Esophagus squamous epithelium (tissue), 5 donors: ENCODE data around the gene ABHD15. TPM values are rescaled to one million over a fixed set of nuclear protein-coding genes. Genes with fewer than 3 reads are reported as not detected.

Experiments used
- DNase-seq: peaks from one replicate; lab custom pipeline; 2025; lab: John Stamatoyannopoulos, UW
- H3K27ac ChIP-seq, 4 donors: fragments of 200-600 bp; sonication (generic); one replicate each; pipeline ENCODE4 v1.5.1; 2016 to 2019; ENCODE audit warnings: mild to moderate bottlenecking in 1 of 4
- H3K27me3 ChIP-seq, 4 donors: fragments of 200-600 bp; sonication (generic); 1 replicate in 3 of 4; 2 replicates in 1 of 4; pipeline versions ENCODE4 v1.5.1 to v1.6.0; 2017 to 2021; ENCODE audit warnings: antibody characterized with exemption in 1 of 4
- H3K36me3 ChIP-seq, 3 donors: fragments of 200-600 bp; sonication (generic); one replicate each; pipeline ENCODE4 v1.5.1; 2016 to 2019
- H3K4me1 ChIP-seq, 3 donors: fragments of 200-600 bp; sonication (generic); one replicate each; pipeline ENCODE4 v1.5.1; 2017 to 2019
- H3K4me3 ChIP-seq, 4 donors: fragments of 200-600 bp; sonication (generic); 1 replicate in 3 of 4; 2 replicates in 1 of 4; pipeline ENCODE4 v1.5.1; 2016 to 2019; ENCODE audit warnings: mild to moderate bottlenecking in 2 of 4, moderate library complexity in 1 of 4
- H3K9me3 ChIP-seq, 3 donors: fragments of 200-600 bp; sonication (generic); one replicate each; pipeline ENCODE4 v1.5.1; 2016 to 2019
- POLR2A ChIP-seq, 4 donors: fragments of 450-650 bp; IDR thresholded peaks; one replicate each; pipeline ENCODE4 v1.6.1; 2017; ENCODE audit warnings: antibody characterized with exemption in 4 of 4, mild to moderate bottlenecking in 4 of 4, moderate library complexity in 3 of 4
- WGBS, 2 donors: methylation state at CpG; one replicate each; pipeline ENCODE4 v1.1.5; 2018; 5-methylcytosine and 5-hydroxymethylcytosine counted together
- intact Hi-C: fragments of 100-400 bp; cut with DNase I; formaldehyde crosslinking; loops from one replicate; pipeline ENCODE4 v1.15.0; 2022
- total RNA-seq, 4 donors: library from RNA; depleted of rRNA; stranded (reverse); fragments of >200 nt; gene quantifications; one replicate each; pipeline ENCODE4 v1.1.0, GENCODE V29; 2016
- TF ChIP-seq, protein P1 (sequence below), 6 experiments: fragments of 450-650 bp in 4 of 6; fragments of 200-600 bp in 2 of 6; sonication (generic) in 2 of 6; IDR thresholded peaks; one replicate each; pipeline ENCODE4 v1.5.1; 2016 to 2019; ENCODE audit warnings: antibody characterized with exemption in 6 of 6, mild to moderate bottlenecking in 4 of 6, moderate library complexity in 4 of 6
- donor health status: DM: yes; HTN: yes; CAD: no.

Gene ABHD15
- total RNA-seq, 4 donors from 2014 or later: 4.3 to 7.2 (median 5.4) TPM

DNA sequence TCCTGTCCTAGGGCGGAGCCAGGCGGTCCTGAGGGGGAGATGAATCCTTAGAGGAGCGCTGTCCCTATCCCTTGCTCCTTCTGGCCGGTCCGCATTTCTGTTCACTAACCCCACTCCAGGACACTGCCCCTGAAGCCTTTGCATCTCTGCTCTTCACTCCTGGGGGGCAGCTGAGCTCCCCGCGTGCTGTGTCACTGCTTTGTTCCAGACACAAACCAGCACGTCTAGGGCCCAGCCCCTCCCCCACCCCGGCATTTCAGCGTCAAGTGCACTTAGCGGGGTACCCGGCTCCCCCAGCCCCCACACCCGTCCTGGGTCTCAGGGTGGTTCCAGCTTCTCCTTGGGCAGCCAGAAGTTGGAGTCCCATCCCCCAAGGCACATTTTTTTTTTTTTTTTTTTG lies 47.0 kb upstream of the ABHD15 start:
- 0 to 42% methylated on average over 1 to 12 of the region's 13 CpGs for WGBS, 2 donors
- Histone ChIP-seq H3K27ac (no peak overlapping the region), H3K9me3 (no peaks in the 10 kb centered on the region), H3K36me3 (peaks cover 0 to 4% (median 0%) of the 10 kb centered on the region in 3 donors), H3K27me3 (peaks cover 0 to 28% (median 0%) of the 10 kb centered on the region in 4 donors), H3K4me1 (peaks cover 46 to 62% (median 57%) of the 10 kb centered on the region in 3 donors), H3K4me3 (peak overlapping the region in 3 of 4 donors; percentile 13 to 57 (median 32))
- DNase-seq: no peak
- intact Hi-C loops: loop anchor here (10.0 kb wide), 1 partner anchor 161 kb away; no protein-coding TSS in a partner anchor
- TF ChIP-seq, protein P1, sequence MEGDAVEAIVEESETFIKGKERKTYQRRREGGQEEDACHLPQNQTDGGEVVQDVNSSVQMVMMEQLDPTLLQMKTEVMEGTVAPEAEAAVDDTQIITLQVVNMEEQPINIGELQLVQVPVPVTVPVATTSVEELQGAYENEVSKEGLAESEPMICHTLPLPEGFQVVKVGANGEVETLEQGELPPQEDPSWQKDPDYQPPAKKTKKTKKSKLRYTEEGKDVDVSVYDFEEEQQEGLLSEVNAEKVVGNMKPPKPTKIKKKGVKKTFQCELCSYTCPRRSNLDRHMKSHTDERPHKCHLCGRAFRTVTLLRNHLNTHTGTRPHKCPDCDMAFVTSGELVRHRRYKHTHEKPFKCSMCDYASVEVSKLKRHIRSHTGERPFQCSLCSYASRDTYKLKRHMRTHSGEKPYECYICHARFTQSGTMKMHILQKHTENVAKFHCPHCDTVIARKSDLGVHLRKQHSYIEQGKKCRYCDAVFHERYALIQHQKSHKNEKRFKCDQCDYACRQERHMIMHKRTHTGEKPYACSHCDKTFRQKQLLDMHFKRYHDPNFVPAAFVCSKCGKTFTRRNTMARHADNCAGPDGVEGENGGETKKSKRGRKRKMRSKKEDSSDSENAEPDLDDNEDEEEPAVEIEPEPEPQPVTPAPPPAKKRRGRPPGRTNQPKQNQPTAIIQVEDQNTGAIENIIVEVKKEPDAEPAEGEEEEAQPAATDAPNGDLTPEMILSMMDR (IDR thresholded peaks at IDR 0.05): no peak
- no peak for TF ChIP-seq POLR2A (IDR thresholded peaks at IDR 0.05)

DNA sequence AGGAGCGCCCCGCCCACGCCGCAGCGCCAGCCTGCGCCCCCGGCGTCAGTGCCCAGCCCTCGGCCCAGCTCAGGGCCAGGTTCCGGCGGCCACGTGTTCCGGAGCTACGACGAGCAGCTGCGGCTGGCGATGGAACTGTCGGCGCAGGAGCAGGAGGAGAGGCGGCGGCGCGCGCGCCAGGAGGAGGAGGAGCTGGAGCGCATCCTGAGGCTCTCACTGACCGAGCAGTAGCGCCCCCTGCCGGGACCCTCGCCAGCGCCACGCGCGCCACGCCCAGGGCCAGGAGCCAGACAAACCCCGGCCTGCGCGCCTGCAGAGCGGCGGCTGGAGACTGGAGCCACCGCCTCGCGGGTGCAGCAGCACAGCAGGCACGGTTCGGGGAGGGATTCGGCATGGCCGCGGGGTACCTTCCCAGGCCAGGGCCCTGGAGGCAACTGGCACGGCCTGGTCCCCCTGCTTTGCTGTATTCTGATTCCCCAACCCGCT lies 46.6 kb upstream of the ABHD15 start:
- 40% methylated on average over 1 of the region's 50 CpGs; no CpG with 5 or more reads in 1 of the 2 donors for WGBS, 2 donors
- peak; percentile 59 for DNase-seq
- H3K27me3 ChIP-seq: peaks cover 0 to 23% (median 0%) of the 10 kb centered on the region in 4 donors
- peaks cover 46 to 58% (median 54%) of the 10 kb centered on the region in 3 donors for H3K4me1 ChIP-seq
- peak overlapping the region in 2 of 4 donors; percentile 38 to 60 for H3K27ac ChIP-seq
- H3K9me3 ChIP-seq: no peaks in the 10 kb centered on the region
- H3K4me3 ChIP-seq: peak overlapping the region in 3 of 4 donors; percentile 13 to 57 (median 32)
- intact Hi-C loops: loop anchor here (10.0 kb wide), 1 partner anchor 161 kb away; no protein-coding TSS in a partner anchor
- H3K36me3 ChIP-seq: peaks cover 0 to 4% (median 0%) of the 10 kb centered on the region in 3 donors
- TF ChIP-seq POLR2A (IDR thresholded peaks at IDR 0.05): no peak
- TF ChIP-seq, protein P1 (IDR thresholded peaks at IDR 0.05): peak; percentile 72 to 93 (median 88)

DNA sequence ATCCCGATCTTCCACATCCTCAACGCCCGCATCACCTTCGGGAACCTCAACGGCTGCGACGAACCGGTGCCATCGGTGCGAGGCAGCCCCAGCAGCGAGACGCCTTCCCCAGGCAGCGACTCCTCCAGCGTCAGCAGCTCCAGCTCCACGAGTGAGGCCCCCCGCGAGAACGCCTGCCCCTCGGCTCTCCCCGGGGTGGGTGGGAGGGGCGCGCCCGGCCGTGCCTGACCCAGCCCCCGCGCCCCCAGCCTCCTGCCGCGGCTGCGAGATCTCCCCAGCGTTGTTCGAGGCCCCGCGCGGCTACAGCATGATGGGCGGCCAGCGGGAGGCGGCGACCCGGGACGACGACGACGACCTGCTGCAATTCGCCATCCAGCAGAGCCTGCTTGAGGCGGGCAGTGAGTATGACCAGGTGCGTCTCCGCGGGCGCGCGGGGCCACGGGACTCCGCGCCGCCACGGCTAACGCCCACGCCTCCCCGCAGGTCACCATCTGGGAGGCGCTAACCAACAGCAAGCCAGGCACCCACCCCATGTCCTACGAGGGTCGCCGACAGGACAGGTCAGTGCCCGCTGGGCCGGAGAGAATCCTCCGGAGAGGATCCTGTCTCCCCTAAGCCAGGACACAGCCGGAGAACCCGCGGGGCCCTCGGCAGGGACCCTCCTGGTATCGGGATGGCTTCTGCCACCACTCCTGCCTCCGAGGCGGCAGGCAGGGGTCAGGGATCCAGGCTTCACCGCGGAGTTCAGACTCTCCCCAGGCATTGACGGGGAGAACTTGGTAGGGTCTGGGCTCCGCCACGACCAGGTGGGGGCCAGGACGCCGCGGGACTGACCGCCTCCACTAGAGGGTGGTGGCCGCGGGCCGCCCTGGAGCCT lies 45.8 kb upstream of the ABHD15 start:
- no CpG with 5 or more reads among the region's 85 CpGs for WGBS, 2 donors
- TF ChIP-seq POLR2A (IDR thresholded peaks at IDR 0.05): no peak
- TF ChIP-seq, protein P1 (IDR thresholded peaks at IDR 0.05): no peak
- Histone ChIP-seq H3K27me3 (peaks cover 0 to 22% (median 0%) of the 10 kb centered on the region in 4 donors), H3K9me3 (no peaks in the 10 kb centered on the region), H3K4me3 (peak overlapping the region in 2 of 4 donors; percentile 32 to 57), H3K36me3 (peaks cover 0 to 4% (median 0%) of the 10 kb centered on the region in 3 donors), H3K27ac (peak overlapping the region in 2 of 4 donors; percentile 38 to 60), H3K4me1 (peaks cover 41 to 50% (median 48%) of the 10 kb centered on the region in 3 donors)
- intact Hi-C loops: loop anchor here (10.0 kb wide), 1 partner anchor 162 kb away; no protein-coding TSS in a partner anchor
- no peak for DNase-seq

DNA sequence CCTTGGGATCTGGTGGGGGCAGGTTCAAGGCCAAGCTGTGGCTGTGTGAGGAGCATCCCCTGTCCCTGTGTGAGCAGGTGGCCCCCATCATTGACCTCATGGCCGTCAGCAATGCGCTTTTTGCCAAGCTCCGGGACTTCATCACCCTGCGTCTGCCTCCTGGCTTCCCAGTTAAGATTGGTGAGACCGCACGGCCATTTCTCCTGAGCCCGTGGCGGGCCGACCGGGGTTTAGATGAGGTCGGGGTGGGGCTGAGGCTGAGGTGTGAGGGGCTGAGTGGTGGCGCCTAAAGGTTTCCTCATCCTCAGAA lies 45.2 kb upstream of the ABHD15 start:
- peaks cover 0 to 4% (median 0%) of the 10 kb centered on the region in 3 donors for H3K36me3 ChIP-seq
- no peak for DNase-seq
- intact Hi-C loops: loop anchor here (10.0 kb wide), 1 partner anchor 163 kb away; no protein-coding TSS in a partner anchor
- WGBS, 2 donors: 96% methylated on average over 4 of the region's 12 CpGs; no CpG with 5 or more reads in 1 of the 2 donors
- no peaks in the 10 kb centered on the region for H3K9me3 ChIP-seq
- no peak overlapping the region for H3K4me3 ChIP-seq
- peaks cover 0 to 19% (median 0%) of the 10 kb centered on the region in 4 donors for H3K27me3 ChIP-seq
- H3K4me1 ChIP-seq: peaks cover 35 to 44% (median 42%) of the 10 kb centered on the region in 3 donors
- TF ChIP-seq, protein P1 (IDR thresholded peaks at IDR 0.05): no peak
- no peak for TF ChIP-seq POLR2A (IDR thresholded peaks at IDR 0.05)
- H3K27ac ChIP-seq: no peak overlapping the region
